Cardiac fibroblast (primary cell): ENCODE results near the gene REPS2.
A peak's percentile ranks its signal among the peaks of the same experiment; 100 is the strongest.

Source experiments
- DNase-seq, 2 donors: peaks; one replicate each; pipeline versions ENCODE4 v3.0.0 to v3.0.0-alpha.2; 2010; ENCODE audit warnings: low read depth in 2 of 2
- H3K4me3 ChIP-seq, 2 donors: replicated peaks in 1 of 2; 1 replicate in 1 of 2; 2 replicates in 1 of 2; pipeline ENCODE4 v1.5.1; 2011; ENCODE audit warnings: low read depth in 2 of 2, low read length in 2 of 2, mild to moderate bottlenecking in 2 of 2, moderate library complexity in 1 of 2
- CTCF ChIP-seq: IDR thresholded peaks from one replicate; pipeline ENCODE4 v1.5.1; 2011; ENCODE audit warnings: low read depth, mild to moderate bottlenecking, low read length, inconsistent platforms

Gene REPS2

DNA sequence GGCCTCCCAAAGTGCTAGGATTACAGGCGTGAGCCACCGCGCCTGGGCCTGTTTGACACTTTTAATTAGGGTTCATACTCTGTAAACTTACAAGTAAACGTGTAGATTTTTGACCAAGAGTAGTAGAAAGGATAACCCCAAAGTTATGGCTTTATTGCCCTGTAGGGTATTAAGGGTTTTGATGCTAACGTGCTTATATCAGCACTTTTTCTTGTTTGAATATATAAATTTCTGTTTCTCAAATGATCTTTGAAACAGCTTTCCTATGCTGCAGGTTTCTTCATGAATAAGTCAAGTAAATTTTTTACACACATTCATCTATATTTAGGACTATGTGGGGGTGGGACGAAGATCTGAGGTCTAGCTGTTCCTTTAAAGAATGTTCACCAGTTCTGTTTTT is 29.3 kb upstream of the REPS2 start:
- DNase-seq, result no peak
- no peak for TF ChIP-seq CTCF
- no peak overlapping the region for H3K4me3 ChIP-seq

GRCh38 chrX:16918979-16919378 is 27.5 kb upstream of the REPS2 start:
- TF ChIP-seq CTCF, result no peak
- H3K4me3 ChIP-seq, result no peak overlapping the region
- no peak for DNase-seq

- no peak for TF ChIP-seq CTCF
These were observed 26.4 kb upstream of the REPS2 start for GRCh38 chrX:16920075-16920474.

DNA sequence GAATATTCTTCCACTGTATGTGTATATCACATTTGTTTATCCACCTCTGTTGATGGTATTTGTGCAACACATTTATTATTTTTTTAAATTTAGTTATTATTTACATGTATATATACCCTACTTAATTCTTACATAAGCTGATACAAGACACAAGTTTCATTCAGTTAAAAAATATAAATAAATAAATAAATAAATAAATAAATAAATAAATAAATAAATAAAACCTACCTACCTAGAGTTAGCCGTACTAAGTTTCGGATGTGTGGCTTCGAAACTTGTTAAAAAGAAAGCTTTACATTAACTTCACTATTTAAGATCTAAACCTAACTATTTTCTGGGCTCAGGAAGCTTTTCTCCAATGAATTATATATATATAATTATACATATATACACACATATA is 23.3 kb upstream of the REPS2 start:
- no peak for DNase-seq
- no peak overlapping the region for H3K4me3 ChIP-seq
- TF ChIP-seq CTCF, result no peak

More at GRCh38 chrX:16920075-16920474, 26.4 kb upstream of the REPS2 start:
- DNase-seq, result peak; percentile 29 to 78
- H3K4me3 ChIP-seq, result no peak overlapping the region

- no peak for TF ChIP-seq CTCF
- no peak overlapping the region for H3K4me3 ChIP-seq
- DNase-seq, result peak in 1 of 2 donors; percentile 44
These were observed 21.6 kb upstream of the REPS2 start for GRCh38 chrX:16924631-16925480.

DNA sequence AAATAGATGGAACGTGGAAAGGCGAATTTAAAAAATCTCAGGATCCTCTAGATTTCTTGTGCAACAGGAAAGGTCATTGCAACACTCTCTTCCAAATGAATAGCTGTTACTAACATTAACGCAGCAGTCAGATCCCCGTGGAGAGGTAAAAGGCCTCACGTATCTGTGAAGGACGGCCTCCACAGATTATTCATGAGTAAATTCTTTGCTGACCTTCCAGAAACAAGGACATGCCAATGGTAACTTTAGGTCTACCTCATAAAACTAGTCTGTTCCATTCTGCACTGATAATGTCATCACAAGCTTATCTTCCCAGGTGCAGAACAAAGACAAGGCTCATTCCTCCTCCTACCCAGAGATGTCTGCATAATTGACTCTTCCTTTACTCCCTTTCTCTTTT is 16.1 kb upstream of the REPS2 start:
- TF ChIP-seq CTCF, result no peak
- H3K4me3 ChIP-seq, result no peak overlapping the region
- DNase-seq, result peak; percentile 38 to 71
